ENCODE results near the gene SDF4.

DNA sequence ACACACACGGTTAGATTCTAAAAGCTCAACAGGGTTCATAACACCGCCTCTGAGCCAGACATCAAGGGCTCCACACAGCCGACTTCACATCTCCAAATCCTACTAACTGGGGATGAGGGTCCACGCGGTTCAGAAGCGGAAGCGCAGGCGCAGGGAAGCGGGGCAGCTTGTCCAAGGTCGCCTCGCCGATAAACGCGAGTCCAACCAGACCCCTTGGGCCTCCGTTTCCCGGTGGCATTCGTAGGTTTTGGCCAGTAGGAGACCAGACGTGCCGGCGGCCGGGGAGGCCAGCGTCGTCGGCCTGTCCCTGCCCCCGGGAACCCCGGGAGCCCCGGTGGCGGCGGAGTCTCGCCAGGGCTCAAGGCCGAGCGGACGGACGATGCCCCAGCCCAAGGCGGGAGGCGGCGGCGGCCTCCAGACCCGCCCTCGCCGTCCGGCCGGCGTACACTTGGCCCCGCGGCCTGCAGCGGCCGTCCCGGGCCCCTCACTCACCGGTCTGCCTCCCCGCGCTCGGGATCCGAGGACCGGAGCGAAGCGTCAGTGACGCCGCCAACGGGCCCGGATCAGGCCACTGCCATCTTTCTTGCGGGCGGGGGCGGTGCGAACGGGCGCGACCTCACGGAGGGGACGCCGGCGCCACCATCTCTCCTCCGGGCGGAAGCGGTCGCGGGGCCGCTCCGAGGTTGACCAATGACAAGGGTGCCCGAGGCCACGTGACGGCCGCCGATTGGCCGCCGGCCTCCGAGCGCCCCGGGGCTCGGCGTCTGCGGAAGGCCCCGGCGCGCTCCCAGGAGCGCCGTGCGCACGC lies at the start of gene SDF4:
- TF ChIP-seq, protein P1, sequence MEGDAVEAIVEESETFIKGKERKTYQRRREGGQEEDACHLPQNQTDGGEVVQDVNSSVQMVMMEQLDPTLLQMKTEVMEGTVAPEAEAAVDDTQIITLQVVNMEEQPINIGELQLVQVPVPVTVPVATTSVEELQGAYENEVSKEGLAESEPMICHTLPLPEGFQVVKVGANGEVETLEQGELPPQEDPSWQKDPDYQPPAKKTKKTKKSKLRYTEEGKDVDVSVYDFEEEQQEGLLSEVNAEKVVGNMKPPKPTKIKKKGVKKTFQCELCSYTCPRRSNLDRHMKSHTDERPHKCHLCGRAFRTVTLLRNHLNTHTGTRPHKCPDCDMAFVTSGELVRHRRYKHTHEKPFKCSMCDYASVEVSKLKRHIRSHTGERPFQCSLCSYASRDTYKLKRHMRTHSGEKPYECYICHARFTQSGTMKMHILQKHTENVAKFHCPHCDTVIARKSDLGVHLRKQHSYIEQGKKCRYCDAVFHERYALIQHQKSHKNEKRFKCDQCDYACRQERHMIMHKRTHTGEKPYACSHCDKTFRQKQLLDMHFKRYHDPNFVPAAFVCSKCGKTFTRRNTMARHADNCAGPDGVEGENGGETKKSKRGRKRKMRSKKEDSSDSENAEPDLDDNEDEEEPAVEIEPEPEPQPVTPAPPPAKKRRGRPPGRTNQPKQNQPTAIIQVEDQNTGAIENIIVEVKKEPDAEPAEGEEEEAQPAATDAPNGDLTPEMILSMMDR (IDR thresholded peaks at IDR 0.05): peak in 1 of 4 experiments; percentile 2
- peak in 1 of 2 donors; percentile 51 for TF ChIP-seq POLR2A (IDR thresholded peaks at IDR 0.05)
